Ishikawa (cell line): ENCODE data around the gene PABPN1L.
A peak's percentile ranks its signal among the peaks of the same experiment; 100 is the strongest.

Source experiments
- CEBPB ChIP-seq: IDR thresholded peaks from 2 replicates; pipeline ENCODE4 v1.6.1; 2012
- CREB1 ChIP-seq: IDR thresholded peaks from 2 replicates; pipeline ENCODE4 v1.6.1; 2012; ENCODE audit warnings: low read depth
- EGR1 ChIP-seq: IDR thresholded peaks from 2 replicates; pipeline ENCODE4 v1.6.1; 2012
- EP300 ChIP-seq: IDR thresholded peaks from 2 replicates; pipeline ENCODE4 v1.6.1; 2012; ENCODE audit warnings: borderline replicate concordance
- FOXM1 ChIP-seq: IDR thresholded peaks from 2 replicates; pipeline ENCODE4 v1.6.1; 2012; ENCODE audit warnings: low read depth, borderline replicate concordance
- NFIC ChIP-seq: IDR thresholded peaks from 2 replicates; pipeline ENCODE4 v1.6.1; 2012
- RAD21 ChIP-seq: IDR thresholded peaks from 2 replicates; pipeline ENCODE4 v1.6.1; 2012; ENCODE audit warnings: low read depth
- TAF1 ChIP-seq: IDR thresholded peaks from 2 replicates; pipeline ENCODE4 v1.6.1; 2012; ENCODE audit warnings: low read depth, mild to moderate bottlenecking
- TCF12 ChIP-seq: IDR thresholded peaks from 2 replicates; pipeline ENCODE4 v1.6.1; 2012; ENCODE audit warnings: low read depth
- TEAD4 ChIP-seq: IDR thresholded peaks from 2 replicates; pipeline ENCODE4 v1.6.1; 2012
- YY1 ChIP-seq: IDR thresholded peaks from 2 replicates; pipeline ENCODE4 v1.6.1; 2012; ENCODE audit warnings: low read depth
- ZBTB7A ChIP-seq: IDR thresholded peaks from 2 replicates; pipeline ENCODE4 v1.6.1; 2012; ENCODE audit warnings: low read depth
- TF ChIP-seq, protein P1 (sequence below): IDR thresholded peaks from 2 replicates; pipeline ENCODE4 v1.6.1; 2012; ENCODE audit warnings: low read depth, mild to moderate bottlenecking
- TF ChIP-seq, protein P2 (sequence below): IDR thresholded peaks from 2 replicates; pipeline ENCODE4 v1.6.1; 2012
- TF ChIP-seq, protein P3 (sequence below): IDR thresholded peaks from 2 replicates; pipeline ENCODE4 v1.6.1; 2012

The PABPN1L gene

GRCh38 chr16:88892065-88892464 lies 25.6 kb upstream of the PABPN1L start:
- TF ChIP-seq RAD21, result no peak
- TF ChIP-seq CEBPB, result no peak
- no peak for TF ChIP-seq EP300
- TF ChIP-seq, protein P1, sequence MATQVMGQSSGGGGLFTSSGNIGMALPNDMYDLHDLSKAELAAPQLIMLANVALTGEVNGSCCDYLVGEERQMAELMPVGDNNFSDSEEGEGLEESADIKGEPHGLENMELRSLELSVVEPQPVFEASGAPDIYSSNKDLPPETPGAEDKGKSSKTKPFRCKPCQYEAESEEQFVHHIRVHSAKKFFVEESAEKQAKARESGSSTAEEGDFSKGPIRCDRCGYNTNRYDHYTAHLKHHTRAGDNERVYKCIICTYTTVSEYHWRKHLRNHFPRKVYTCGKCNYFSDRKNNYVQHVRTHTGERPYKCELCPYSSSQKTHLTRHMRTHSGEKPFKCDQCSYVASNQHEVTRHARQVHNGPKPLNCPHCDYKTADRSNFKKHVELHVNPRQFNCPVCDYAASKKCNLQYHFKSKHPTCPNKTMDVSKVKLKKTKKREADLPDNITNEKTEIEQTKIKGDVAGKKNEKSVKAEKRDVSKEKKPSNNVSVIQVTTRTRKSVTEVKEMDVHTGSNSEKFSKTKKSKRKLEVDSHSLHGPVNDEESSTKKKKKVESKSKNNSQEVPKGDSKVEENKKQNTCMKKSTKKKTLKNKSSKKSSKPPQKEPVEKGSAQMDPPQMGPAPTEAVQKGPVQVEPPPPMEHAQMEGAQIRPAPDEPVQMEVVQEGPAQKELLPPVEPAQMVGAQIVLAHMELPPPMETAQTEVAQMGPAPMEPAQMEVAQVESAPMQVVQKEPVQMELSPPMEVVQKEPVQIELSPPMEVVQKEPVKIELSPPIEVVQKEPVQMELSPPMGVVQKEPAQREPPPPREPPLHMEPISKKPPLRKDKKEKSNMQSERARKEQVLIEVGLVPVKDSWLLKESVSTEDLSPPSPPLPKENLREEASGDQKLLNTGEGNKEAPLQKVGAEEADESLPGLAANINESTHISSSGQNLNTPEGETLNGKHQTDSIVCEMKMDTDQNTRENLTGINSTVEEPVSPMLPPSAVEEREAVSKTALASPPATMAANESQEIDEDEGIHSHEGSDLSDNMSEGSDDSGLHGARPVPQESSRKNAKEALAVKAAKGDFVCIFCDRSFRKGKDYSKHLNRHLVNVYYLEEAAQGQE, result no peak
- no peak for TF ChIP-seq EGR1
- no peak for TF ChIP-seq TAF1
- no peak for TF ChIP-seq FOXM1
- no peak for TF ChIP-seq TEAD4
- no peak for TF ChIP-seq TCF12
- TF ChIP-seq, protein P2, sequence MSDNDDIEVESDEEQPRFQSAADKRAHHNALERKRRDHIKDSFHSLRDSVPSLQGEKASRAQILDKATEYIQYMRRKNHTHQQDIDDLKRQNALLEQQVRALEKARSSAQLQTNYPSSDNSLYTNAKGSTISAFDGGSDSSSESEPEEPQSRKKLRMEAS, result no peak
- no peak for TF ChIP-seq ZBTB7A
- TF ChIP-seq NFIC, result no peak

DNA sequence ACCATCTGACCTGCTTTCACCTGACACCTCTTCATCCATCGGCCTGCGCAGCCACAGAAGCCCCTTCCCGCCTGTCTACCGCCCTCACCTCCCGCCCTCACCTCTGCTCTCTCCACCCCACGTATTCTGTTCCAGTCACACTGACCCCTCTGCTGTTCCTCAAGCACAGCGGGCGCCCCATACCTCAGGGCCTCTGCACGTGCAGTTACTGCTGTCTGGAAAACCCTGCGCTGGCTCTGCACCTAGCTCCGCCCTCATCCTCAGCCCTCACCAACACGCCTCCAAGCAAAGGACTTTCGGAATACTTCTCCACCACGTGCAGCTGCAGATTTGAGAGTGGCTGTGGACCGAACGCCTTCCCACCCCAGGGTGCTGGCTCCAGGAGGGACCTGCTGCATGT lies 24.6 kb upstream of the PABPN1L start:
- TF ChIP-seq TEAD4 (no peak), EP300 (no peak), CEBPB (no peak), YY1 (no peak), FOXM1 (no peak), ZBTB7A (no peak), TCF12 (no peak), TAF1 (no peak), NFIC (no peak), RAD21 (no peak), EGR1 (no peak), CREB1 (no peak)
- TF ChIP-seq, protein P2, result no peak
- TF ChIP-seq, protein P3, sequence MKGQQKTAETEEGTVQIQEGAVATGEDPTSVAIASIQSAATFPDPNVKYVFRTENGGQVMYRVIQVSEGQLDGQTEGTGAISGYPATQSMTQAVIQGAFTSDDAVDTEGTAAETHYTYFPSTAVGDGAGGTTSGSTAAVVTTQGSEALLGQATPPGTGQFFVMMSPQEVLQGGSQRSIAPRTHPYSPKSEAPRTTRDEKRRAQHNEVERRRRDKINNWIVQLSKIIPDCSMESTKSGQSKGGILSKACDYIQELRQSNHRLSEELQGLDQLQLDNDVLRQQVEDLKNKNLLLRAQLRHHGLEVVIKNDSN, result no peak
- TF ChIP-seq, protein P1, result no peak

- TF ChIP-seq TAF1, result no peak
- no peak for TF ChIP-seq YY1
- TF ChIP-seq, protein P2, result 0 out of 2 replicates have a peak, but pooled peaks have one; percentile 22
- peak; percentile 62 for TF ChIP-seq EGR1
Measured at GRCh38 chr16:88888461-88889387, 22.3 kb upstream of the PABPN1L start.

DNA sequence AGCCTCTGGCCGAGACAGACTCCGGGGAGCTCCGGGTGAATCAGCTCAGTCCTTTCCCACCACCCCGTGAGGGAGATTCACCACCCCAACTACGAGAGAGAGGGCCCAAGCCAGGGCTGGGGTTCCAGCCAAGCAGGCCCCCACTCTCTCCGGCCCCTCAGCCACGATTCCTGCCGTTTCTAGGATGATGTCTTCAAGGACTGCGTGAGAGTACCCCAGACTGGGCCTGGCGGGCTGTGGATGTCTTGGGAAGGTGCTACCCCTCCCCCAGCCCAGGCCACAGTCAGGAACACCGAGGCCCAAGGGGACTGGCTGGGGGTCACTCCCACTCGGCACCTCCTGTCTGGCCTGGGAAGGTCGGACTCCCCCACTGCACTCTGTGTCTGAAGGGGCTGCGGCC lies 21.6 kb upstream of the PABPN1L start:
- TF ChIP-seq CEBPB (no peak), FOXM1 (no peak), RAD21 (no peak), TCF12 (no peak), YY1 (no peak), EP300 (no peak)
- TF ChIP-seq, protein P2, result no peak

- TF ChIP-seq RAD21 (no peak), TEAD4 (no peak), FOXM1 (no peak), CREB1 (no peak)
- TF ChIP-seq, protein P1, result no peak
- TF ChIP-seq, protein P2, result no peak
Measured at GRCh38 chr16:88886845-88887521, 20.5 kb upstream of the PABPN1L start.
